ENCODE measurements around the gene SERINC4.
A peak's percentile ranks its signal among the peaks of the same experiment; 100 is the strongest.

Gene SERINC4

DNA sequence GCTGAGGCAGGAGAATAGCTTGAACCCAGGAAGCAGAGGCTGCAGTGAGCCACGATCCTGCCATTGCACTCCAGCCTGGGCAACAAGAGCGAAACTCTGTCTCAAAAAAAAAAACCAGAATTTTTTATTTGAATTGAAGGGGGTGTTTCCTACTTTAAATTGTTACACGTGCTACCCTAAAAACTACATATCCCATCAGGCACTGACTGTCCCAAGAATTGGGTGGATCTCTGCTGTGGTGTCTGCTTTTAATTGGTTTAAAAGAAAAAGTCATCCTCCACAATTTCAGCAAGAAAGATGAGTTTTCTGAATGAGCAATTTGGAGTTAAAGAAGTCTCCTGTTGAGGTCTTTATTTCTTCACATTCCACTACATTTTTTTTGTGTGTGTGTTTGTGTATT is 51.6 kb downstream of the SERINC4 start:
- DNase-seq = no peak

DNA sequence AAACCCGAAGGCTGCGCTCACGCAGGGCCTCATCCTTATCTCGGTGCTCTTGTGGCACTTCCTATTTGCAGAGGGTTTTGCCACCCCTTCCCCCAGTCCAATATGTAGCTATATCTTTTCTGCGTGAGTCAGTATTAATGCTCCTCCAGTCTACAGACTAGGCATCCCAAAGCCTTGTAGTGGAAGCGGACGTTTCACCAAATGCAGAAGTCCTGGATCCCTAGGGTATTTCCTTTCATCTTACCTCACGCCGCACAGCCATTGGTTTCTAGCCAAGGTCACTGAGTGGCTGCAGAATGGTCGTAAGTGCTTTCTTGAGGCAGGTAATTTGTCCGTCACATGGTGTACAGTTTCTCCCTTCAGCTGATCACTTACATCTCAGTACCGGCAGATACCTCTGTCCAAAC is 53.1 kb downstream of the SERINC4 start:
- DNase-seq = peak; percentile 77

DNA sequence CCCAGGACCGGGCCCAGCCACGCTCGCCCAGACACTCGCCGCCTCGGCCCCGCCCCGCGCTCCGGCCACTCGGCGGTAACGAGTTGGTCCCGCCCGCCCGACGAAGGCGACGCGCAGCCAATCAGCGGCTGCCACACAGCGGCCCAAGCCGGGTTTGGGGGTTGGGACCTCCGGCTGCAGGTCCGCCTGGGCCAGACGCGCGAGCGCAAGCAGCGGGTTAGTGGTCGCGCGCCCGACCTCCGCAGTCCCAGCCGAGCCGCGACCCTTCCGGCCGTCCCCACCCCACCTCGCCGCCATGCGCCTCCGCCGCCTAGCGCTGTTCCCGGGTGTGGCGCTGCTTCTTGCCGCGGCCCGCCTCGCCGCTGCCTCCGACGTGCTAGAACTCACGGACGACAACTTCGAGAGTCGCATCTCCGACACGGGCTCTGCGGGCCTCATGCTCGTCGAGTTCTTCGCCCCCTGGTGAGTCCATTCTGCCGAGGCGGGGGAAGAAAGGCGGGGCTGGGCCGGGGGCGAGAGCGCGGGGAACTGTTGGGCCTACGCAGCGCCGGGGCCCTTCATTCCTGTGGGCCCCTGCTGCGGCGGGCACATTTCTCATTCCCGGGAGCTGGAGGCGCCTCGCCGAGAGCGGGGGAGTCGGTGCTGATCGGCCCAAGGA is 53.6 kb downstream of the SERINC4 start, which contains the start of gene PDIA3:
TSS of gene PDIA3 (plus strand) at position 194 of the 658 bp plus-strand sequence. CDS start at position 296, 102 bp downstream.
- DNase-seq = peak; percentile 97
